ENCODE data around the gene ATG7.

DNA sequence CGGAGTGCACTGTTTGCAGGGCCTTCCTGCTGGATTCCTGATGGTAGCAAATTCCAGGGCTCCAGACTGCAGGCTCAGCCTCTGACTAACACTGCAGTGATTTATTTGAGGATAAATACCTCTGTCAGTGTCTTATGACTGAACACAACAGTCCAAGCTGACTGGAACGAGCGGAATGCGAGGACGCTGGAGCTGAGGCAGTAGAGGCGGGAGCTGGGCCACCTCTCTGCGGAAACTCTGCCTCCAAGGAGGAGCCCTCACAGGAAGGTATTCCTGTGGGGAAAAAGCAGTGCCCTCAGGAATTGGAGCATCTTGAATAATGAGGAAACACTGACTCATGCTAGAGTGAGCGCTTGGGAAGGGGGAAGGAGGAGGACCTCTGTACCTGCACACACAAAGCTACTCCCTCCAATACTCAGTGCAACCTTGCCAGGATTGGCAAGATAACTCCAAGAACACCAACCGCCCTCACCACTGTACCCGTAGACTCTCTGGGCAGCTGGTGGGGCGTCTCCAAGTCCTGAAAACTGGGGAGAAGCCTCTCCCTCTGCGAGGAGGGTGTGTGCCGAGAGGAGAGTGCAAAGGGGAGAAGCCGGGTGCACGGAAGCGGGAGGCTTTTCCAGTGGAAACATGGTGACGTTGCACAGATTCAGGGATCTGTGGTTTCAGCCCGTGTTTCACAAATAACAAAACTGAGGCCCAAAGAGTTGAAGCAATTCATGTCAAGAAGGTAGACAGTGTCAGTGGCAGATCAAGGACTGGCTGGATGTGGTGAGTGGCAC lies 328.5 kb downstream of the ATG7 start:
- TF ChIP-seq, protein P1, sequence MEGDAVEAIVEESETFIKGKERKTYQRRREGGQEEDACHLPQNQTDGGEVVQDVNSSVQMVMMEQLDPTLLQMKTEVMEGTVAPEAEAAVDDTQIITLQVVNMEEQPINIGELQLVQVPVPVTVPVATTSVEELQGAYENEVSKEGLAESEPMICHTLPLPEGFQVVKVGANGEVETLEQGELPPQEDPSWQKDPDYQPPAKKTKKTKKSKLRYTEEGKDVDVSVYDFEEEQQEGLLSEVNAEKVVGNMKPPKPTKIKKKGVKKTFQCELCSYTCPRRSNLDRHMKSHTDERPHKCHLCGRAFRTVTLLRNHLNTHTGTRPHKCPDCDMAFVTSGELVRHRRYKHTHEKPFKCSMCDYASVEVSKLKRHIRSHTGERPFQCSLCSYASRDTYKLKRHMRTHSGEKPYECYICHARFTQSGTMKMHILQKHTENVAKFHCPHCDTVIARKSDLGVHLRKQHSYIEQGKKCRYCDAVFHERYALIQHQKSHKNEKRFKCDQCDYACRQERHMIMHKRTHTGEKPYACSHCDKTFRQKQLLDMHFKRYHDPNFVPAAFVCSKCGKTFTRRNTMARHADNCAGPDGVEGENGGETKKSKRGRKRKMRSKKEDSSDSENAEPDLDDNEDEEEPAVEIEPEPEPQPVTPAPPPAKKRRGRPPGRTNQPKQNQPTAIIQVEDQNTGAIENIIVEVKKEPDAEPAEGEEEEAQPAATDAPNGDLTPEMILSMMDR (IDR thresholded peaks at IDR 0.05), result no peak
- TF ChIP-seq POLR2A (IDR thresholded peaks at IDR 0.05), result no peak

All from uterus (tissue), 2 donors.